ENCODE measurements around the gene DACT3.
"Not testable (repeated sequence)": the region's sequence is repeated elsewhere in the genome, so short reads cannot be mapped to it uniquely, and the experiment has no call there.

Gene DACT3

GRCh38 chr19:46634656-46635218, 26.2 kb downstream of the DACT3 start:
- no peak for DNase-seq (ENCODE audit: low read depth, low spot score)

DNA sequence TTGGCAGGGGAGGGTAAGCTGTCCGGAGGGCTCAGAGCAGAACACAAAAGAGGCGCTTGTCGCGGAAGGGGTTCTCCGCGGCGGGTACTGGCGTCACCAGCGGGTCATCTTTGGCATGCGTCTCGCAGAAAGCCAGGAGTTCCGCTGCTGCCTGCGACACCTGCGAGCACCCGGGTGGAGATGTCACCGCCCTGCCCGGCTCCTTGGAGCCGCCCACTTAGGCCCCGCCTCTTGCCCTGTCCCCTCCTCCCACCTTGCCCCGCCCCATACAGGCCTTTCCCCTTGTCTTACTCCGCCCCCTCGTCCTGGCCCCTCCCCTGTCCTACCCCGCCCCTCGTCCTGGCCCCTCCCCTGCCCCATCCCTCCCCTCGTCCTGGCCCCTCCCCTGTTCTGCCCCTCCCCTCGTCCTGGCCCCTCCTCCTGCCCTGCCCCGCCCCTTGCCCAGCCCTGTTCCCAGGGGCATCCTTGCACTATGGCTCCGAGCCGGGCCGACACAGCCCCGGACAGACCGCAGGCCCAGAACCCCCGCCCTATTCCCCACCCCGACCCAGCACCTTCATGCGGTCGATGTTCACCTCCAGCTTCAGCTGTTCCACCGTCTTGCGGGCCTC, 26.8 kb downstream of the DACT3 start:
- peak; percentile 90 for DNase-seq (ENCODE audit: low read depth, low spot score)

DNA sequence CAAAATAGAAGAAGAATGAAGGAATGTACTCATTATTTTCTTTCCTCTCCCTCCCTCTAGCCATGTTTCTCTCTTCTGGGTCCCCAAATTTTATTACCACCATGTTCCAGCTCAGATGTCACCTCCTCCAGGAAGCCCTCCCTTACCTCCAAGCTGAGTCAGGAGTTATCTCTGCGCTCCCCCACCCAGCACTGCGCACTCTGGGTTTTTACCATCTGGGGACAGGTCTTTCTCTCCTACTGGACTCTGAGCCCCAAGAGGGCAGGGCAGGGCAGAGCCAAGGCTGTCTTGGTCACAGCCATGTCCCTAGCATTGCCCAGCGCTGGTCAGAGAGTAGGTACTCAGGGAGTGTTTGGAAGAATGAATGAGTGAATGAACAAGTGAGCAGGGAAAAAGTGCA, 27.9 kb downstream of the DACT3 start:
- no peak for DNase-seq (ENCODE audit: low read depth, low spot score)

DNA sequence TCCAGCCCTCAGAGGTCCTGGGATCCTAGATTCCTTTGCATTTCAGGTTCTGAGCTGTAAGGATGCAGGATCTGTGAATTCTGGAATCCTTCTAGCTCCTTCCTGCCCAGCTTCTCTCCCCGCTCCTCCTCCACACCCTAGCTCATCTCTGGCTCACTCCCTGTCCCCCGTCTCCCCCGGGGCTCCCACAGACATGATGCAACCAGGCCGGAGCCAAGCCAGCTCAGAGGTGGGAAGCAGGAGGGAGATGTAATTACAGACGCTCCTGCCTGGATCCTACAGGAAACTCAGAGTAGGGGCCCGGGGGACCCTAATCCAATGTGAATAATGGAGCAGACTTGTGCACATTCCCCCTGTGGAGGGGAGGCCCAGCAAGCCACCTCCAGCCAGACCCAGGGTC, 29.5 kb downstream of the DACT3 start:
- DNase-seq (ENCODE audit: low read depth, low spot score) = no peak

GRCh38 chr19:46630586-46631205, 30.3 kb downstream of the DACT3 start:
- no peak for DNase-seq (ENCODE audit: low read depth, low spot score)

GRCh38 chr19:46629546-46630025, 31.4 kb downstream of the DACT3 start:
- no peak for DNase-seq (ENCODE audit: low read depth, low spot score)

- not testable (repeated sequence) for DNase-seq (ENCODE audit: low read depth, low spot score)
Observed at GRCh38 chr19:46628970-46629369, 32.0 kb downstream of the DACT3 start.

- DNase-seq (ENCODE audit: low read depth, low spot score) = no peak
Observed at GRCh38 chr19:46626446-46626845, 34.5 kb downstream of the DACT3 start.

GRCh38 chr19:46625731-46626130, 35.3 kb downstream of the DACT3 start:
- no peak for DNase-seq (ENCODE audit: low read depth, low spot score)

DNA sequence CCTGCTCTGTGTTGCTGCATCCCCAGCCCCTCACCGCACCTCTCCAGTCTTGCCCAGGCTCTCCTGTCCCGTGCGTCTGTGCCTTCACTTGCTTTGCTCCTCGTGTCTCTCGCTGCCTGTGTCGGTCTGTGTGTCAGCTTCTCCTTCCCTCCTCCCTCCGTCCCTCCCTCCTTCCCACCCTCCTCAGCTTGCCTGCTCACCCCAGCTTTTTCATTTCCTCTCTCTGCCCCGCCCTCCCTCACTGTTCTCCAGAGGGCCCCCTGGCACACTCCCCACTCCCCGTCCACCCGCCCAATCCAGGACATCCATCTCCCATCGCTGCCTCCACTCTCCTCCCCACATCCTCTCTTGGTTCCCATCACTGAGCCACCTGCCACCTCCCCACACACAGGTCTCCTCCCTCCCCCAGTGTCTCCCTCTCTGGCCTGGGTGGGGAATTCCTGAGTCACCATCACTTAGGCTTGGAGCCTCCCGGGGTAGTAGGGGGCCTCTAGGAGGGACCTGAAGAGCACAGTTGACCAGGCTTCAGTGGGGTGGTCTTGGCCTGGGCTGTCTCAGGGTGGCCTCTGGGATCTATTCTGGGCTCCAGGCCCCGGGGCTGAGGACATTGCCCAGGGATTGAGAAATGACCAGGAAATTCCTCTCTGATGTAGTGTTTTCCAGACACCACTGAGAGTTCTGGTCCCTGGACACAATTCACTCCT, 35.9 kb downstream of the DACT3 start, which contains the start of gene PTGIR:
Gene PTGIR (minus strand): TSS at position 132 of the 704 bp plus-strand sequence. CDS start 864 bp downstream, outside the sequence.
- no peak for DNase-seq (ENCODE audit: low read depth, low spot score)

GRCh38 chr19:46623915-46624502, 37.0 kb downstream of the DACT3 start:
- no peak for DNase-seq (ENCODE audit: low read depth, low spot score)

- no peak for DNase-seq (ENCODE audit: low read depth, low spot score)
Observed at GRCh38 chr19:46622118-46622446, 38.9 kb downstream of the DACT3 start.

GRCh38 chr19:46621191-46622117, 39.5 kb downstream of the DACT3 start:
- no peak for DNase-seq (ENCODE audit: low read depth, low spot score)

DNA sequence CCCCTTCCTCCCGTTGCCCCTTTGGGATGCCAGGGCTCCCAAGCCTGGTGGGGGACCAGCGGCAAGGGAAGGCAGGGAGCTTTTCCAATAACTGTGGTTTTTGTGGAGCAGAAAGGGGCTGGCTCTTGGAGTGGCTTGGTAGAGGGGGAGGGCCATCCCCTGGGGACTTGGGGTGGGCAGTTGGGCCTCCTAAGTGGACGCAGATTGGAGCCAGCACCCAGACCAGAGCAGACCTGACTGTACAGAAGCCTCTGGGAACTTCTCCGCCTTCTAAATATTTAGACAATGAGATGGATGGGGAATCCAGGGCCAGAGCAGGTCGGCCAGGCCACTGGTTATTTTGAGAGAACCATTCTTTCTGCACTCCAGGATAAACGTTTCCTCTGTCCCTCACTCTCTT, 40.3 kb downstream of the DACT3 start:
- DNase-seq (ENCODE audit: low read depth, low spot score) = no peak

- DNase-seq (ENCODE audit: low read depth, low spot score) = no peak
Observed at GRCh38 chr19:46620267-46620666, 40.7 kb downstream of the DACT3 start.

DNA sequence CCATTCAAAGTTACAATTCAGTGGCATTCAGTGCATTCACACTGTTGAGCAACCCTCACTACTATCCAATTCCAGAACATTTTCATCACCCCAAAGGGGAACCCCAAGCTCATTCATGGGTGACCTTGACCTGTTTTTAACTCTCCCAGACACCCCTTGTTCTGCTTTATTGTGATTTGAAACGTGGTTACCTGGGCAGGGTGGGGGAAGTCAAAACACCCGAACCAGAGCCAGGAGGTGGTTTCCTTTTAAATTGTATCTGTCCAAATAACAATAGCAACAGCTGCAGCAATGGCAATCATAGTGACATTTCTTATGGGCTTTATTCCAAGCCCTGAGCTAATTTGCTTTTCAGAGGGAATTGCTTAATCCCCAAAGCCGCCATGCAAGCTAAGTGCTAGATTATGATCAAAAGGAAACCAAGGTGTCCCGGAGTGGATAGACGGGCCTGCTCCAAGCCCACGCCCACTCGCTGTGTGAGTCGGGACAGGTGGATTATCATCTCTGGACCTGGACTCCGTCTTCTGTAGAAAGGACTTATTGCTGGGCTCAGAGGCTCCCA, 42.2 kb downstream of the DACT3 start:
- DNase-seq (ENCODE audit: low read depth, low spot score) = no peak

DNA sequence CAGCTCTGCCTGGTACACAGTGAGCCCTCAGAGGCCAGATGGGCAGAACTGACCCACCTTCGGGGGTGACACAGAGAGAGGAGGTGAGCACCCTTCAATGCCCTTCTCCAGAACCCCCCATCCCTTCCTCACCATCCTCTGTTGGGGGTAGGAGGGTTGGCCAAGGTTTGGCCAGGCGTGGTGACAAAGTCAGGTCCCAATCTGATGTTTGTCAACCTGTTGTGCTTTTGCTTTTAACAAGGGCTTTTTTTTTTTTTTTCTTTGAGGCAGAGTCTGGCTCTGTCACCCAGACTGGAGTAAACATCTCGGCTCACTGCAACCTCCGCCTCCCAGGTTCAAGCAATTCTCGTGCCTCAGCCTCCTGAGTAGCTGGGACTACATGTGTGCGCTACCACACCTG, 43.4 kb downstream of the DACT3 start:
- DNase-seq (ENCODE audit: low read depth, low spot score) = no peak

DNA sequence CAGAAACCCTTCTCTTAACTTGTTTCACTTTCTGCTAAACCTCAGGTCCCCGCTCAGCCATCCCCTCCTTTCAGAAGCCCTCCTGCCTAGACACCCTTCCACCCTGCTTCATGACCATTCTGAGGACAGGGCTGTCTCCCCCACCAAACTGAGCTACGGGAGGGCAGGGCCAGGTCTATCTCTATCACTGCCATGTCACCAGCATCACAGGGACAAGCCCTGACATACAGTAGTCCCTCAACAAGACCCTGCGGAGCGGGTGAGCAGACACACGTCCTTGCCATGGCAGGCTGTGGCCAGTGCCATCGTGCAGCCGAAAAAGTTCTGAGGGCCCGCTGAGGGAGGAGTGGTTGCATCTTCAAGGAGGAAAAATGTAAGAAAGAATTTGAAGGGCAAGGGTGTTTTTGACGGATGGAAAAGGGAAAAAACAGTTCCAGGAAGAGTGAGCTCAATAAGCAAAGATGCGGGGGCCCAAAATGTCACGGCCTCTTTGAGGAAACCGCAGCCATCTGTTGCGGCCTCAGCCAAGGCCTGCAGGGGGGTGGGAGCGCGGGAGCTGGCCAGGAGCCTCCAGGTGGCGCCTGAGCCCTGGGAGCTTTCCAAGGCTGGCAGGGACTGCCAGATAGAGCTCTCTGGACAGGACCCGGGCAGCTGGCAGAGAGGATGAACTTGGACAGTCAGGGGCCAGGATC, 44.2 kb downstream of the DACT3 start:
- no peak for DNase-seq (ENCODE audit: low read depth, low spot score)

- DNase-seq (ENCODE audit: low read depth, low spot score) = no peak
Observed at GRCh38 chr19:46615966-46616365, 45.0 kb downstream of the DACT3 start.

GRCh38 chr19:46614114-46614722, 46.8 kb downstream of the DACT3 start:
- no peak for DNase-seq (ENCODE audit: low read depth, low spot score)
